Stomach smooth muscle (tissue), 2 donors: ENCODE data around the gene MYBPH.

Experiments
- H3K27ac ChIP-seq: one replicate; pipeline ENCODE4 v1.7.0; 2013; ENCODE audit warnings: mild to moderate bottlenecking, low read length, inconsistent platforms
- H3K27me3 ChIP-seq, 2 donors: one replicate each; pipeline ENCODE4 v1.7.0; 2013; ENCODE audit warnings: low read length in 2 of 2; ENCODE audit not compliant: insufficient read depth in 2 of 2, control insufficient read depth in 1 of 2
- H3K36me3 ChIP-seq, 2 donors: one replicate each; pipeline ENCODE4 v1.7.0; 2013; ENCODE audit warnings: low read length in 2 of 2; ENCODE audit not compliant: control insufficient read depth in 2 of 2, insufficient read depth in 2 of 2
- H3K4me1 ChIP-seq: one replicate; pipeline ENCODE4 v1.7.0; 2013; ENCODE audit warnings: low read length; ENCODE audit not compliant: control insufficient read depth, insufficient read depth
- H3K4me3 ChIP-seq, 2 donors: one replicate each; pipeline ENCODE4 v1.7.0; 2013; ENCODE audit warnings: low read length in 2 of 2
- H3K9ac ChIP-seq, 2 donors: one replicate each; pipeline ENCODE4 v1.7.0; 2013; ENCODE audit warnings: low read length in 2 of 2, mild to moderate bottlenecking in 1 of 2
- H3K9me3 ChIP-seq, 2 donors: one replicate each; pipeline ENCODE4 v1.7.0; 2013; ENCODE audit warnings: low read length in 2 of 2; ENCODE audit not compliant: control insufficient read depth in 2 of 2
- donor health status: healthy.
- donor health status: Pancreatic carcinoma.

The MYBPH gene

GRCh38 chr1:203165101-203165799, 10.4 kb downstream of the MYBPH start:
- Histone ChIP-seq H3K36me3 (no peaks in the 10 kb centered on the region), H3K4me1 (no peaks in the 10 kb centered on the region), H3K9ac (no peak overlapping the region), H3K27ac (no peak overlapping the region), H3K9me3 (no peaks in the 10 kb centered on the region), H3K4me3 (no peak overlapping the region), H3K27me3 (peaks cover 3 to 5% of the 10 kb centered on the region in 2 donors)

DNA sequence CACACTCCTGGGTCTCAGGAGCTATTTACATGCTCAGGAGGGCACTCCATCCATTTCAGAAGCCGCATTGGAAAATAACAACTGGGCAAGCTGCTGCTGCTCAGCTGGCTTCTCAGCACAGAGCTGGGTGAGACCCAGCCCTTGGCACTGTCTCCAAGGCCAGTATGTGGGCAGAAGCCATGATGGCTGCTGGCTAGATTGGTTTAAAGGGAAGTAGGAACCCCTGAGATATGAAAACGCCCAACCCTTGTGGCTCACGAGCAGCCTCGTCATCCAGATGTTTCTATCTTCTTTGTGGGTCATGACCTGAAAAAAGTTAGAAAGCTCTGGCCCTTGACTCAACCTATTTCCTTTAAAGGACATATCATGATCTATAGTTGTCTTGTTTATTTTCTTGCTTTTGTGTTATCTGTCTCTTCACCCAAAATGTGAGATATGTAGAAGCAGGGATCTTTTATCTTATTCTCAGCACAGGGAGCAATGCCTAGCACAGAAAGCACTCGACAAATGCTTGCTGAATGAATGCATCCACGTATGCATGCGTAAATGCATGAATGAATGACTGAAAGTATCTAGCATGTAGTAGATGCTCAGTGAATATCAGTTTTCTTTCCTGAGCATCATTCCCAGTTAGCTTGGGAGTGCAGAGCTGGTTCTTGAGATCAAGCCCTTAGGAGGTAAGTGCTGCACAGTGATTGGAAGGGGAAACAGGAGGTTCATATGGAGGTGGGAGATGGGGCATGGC, 11.6 kb downstream of the MYBPH start:
- Histone ChIP-seq H3K4me1 (no peaks in the 10 kb centered on the region), H3K36me3 (no peaks in the 10 kb centered on the region), H3K9ac (no peak overlapping the region), H3K9me3 (no peaks in the 10 kb centered on the region), H3K27me3 (peaks cover 3 to 7% of the 10 kb centered on the region in 2 donors), H3K27ac (no peak overlapping the region), H3K4me3 (no peak overlapping the region)

- H3K36me3 ChIP-seq: no peaks in the 10 kb centered on the region
- H3K9me3 ChIP-seq: no peaks in the 10 kb centered on the region
- no peak overlapping the region for H3K27ac ChIP-seq
- peaks cover 3 to 7% of the 10 kb centered on the region in 2 donors for H3K27me3 ChIP-seq
- no peak overlapping the region for H3K9ac ChIP-seq
- no peak overlapping the region for H3K4me3 ChIP-seq
- no peaks in the 10 kb centered on the region for H3K4me1 ChIP-seq
These were observed 13.2 kb downstream of the MYBPH start for GRCh38 chr1:203162403-203162802.

DNA sequence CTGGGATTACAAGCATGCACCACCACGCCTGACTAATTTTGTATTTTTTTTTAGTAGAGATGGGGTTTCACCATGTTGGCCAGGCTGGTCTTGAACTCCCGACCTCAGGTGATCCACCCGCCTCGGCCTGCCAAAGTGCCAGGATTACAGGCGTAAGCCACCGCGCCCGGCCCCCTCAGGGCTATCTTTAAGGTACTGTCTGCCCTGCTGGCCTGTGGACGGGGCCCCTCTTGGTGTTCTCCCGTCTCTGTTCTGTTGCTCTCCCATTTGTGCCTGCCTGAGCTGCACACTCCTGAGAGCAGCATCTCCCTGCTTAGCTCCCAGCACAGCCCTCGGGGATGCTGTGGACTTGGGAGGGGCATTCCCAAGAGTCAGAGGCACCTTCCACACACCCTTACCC, 13.9 kb downstream of the MYBPH start:
- Histone ChIP-seq H3K27ac (no peak overlapping the region), H3K27me3 (peaks cover 3 to 7% of the 10 kb centered on the region in 2 donors), H3K9ac (no peak overlapping the region), H3K4me3 (no peak overlapping the region), H3K36me3 (no peaks in the 10 kb centered on the region), H3K9me3 (no peaks in the 10 kb centered on the region), H3K4me1 (no peaks in the 10 kb centered on the region)

- Histone ChIP-seq H3K27me3 (peaks cover 3 to 7% of the 10 kb centered on the region in 2 donors), H3K4me3 (no peak overlapping the region), H3K9me3 (no peaks in the 10 kb centered on the region), H3K27ac (no peak overlapping the region), H3K36me3 (no peaks in the 10 kb centered on the region), H3K9ac (no peak overlapping the region), H3K4me1 (no peaks in the 10 kb centered on the region)
These were observed 14.5 kb downstream of the MYBPH start for GRCh38 chr1:203161175-203161574.

GRCh38 chr1:203159844-203160243, 15.8 kb downstream of the MYBPH start:
- Histone ChIP-seq H3K27ac (no peak overlapping the region), H3K36me3 (no peaks in the 10 kb centered on the region), H3K27me3 (peaks cover 3 to 7% of the 10 kb centered on the region in 2 donors), H3K4me1 (no peaks in the 10 kb centered on the region), H3K9ac (no peak overlapping the region), H3K4me3 (no peak overlapping the region), H3K9me3 (no peaks in the 10 kb centered on the region)

GRCh38 chr1:203158960-203159665, 16.5 kb downstream of the MYBPH start:
- Histone ChIP-seq H3K27ac (no peak overlapping the region), H3K36me3 (no peaks in the 10 kb centered on the region), H3K27me3 (peaks cover 3 to 7% of the 10 kb centered on the region in 2 donors), H3K9ac (no peak overlapping the region), H3K9me3 (no peaks in the 10 kb centered on the region), H3K4me1 (no peaks in the 10 kb centered on the region), H3K4me3 (no peak overlapping the region)

DNA sequence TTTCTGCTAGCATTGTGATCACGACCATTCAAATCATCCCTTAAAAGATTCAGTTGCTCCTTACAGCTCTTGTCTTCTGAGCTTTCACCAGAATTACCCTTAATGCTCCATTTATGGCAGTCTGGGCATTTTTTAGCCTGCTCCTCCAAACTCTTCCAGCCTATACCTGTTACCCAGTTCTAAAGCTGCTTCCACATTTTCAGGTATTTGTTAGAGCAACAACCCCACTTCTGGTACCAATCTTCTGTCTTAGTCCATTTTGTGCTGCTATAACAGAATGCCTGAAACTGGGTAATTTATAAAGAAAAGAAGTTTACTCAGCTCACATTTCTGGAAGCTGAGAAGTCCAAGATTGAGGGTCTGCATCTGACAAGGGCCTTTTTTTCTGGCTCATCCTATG, 17.2 kb downstream of the MYBPH start:
- Histone ChIP-seq H3K4me3 (no peak overlapping the region), H3K4me1 (no peaks in the 10 kb centered on the region), H3K9me3 (no peaks in the 10 kb centered on the region), H3K27me3 (peaks cover 3 to 4% of the 10 kb centered on the region in 2 donors), H3K36me3 (no peaks in the 10 kb centered on the region), H3K27ac (no peak overlapping the region), H3K9ac (no peak overlapping the region)

- Histone ChIP-seq H3K4me3 (no peak overlapping the region), H3K27me3 (peaks cover 0 to 2% of the 10 kb centered on the region in 2 donors), H3K9me3 (no peaks in the 10 kb centered on the region), H3K9ac (no peak overlapping the region), H3K27ac (no peak overlapping the region), H3K36me3 (no peaks in the 10 kb centered on the region), H3K4me1 (no peaks in the 10 kb centered on the region)
These were observed 19.3 kb downstream of the MYBPH start for GRCh38 chr1:203156280-203156679.

- no peaks in the 10 kb centered on the region for H3K9me3 ChIP-seq
- no peaks in the 10 kb centered on the region for H3K27me3 ChIP-seq
- H3K9ac ChIP-seq: no peak overlapping the region
- no peaks in the 10 kb centered on the region for H3K4me1 ChIP-seq
- H3K4me3 ChIP-seq: no peak overlapping the region
- H3K36me3 ChIP-seq: no peaks in the 10 kb centered on the region
- no peak overlapping the region for H3K27ac ChIP-seq
These were observed 21.4 kb downstream of the MYBPH start for GRCh38 chr1:203153989-203154821.
